HG03139 (cell line): ENCODE measurements around the gene CTAGE8.
"Not testable (repeated sequence)": the region's sequence is repeated elsewhere in the genome, so short reads cannot be mapped to it uniquely, and the experiment has no call there.

Experiments
- ATAC-seq: cut with Tn5 transposase; IDR thresholded peaks from one replicate; pipeline ENCODE4 v1.9.1; 2021; ENCODE audit not compliant: unreplicated experiment

The CTAGE8 gene

DNA sequence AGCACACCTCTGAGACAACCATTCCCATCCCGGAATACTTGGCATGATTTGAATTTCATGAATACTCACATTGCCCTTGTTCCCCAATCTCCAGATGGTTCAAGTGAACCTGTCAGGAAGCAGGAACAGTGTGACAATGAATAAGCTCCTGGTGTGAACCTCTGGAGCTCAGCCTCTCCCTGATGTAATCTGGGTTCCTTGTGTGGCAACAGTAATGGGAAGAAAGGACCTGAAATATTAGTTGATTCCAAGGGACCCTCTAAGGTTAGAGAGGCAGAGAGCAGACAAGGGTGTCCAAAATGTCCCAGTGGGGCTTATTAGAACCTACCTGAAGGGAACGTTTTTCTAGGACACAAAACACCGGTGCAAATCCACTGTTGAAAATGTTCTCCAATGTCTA, 13.0 kb downstream of the CTAGE8 start:
- no peak for ATAC-seq

- ATAC-seq: no peak
Observed at GRCh38 chr7:144255471-144255897, 13.6 kb downstream of the CTAGE8 start.

DNA sequence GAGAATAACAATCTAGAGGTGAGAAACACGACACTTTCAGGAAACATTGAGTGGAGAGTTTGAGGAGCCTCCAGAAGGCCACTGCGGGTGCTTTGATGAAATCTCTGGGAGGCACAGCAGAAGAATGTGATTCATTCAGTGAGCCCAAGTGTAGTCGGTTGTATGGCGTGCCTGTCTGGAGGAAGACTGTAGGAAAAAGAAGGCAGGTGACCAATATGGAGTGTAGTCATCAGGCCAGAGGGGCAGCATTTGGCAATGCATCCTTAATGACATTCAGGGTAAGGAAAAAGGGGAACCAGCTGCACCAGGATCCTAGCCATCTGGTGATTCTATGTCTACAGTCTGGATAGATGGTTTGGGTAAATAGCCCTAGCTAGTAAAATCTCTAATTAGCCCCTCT, 16.8 kb downstream of the CTAGE8 start:
- not testable (repeated sequence) for ATAC-seq

- not testable (repeated sequence) for ATAC-seq
Observed at GRCh38 chr7:144247674-144248330, 21.3 kb downstream of the CTAGE8 start.

- ATAC-seq: not testable (repeated sequence)
Observed at GRCh38 chr7:144246967-144247366, 22.1 kb downstream of the CTAGE8 start.

DNA sequence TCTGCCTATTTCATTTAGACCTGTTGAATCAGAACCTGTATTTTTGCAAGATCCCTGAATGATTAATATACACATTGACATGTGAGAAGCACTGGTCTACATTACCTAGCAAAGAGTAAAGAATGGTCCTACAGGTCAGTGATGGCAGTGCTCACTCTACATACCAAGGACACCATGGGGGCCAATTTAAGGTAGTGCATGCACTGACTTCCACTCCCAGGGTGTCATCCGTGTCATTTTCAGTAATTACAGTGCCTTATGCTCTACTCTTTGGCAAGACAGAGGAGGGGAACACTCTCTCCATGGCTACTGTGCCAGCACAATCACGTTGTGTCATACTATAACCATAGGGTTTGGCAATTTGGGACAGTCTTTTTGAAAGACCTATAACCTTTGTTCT, 23.7 kb downstream of the CTAGE8 start:
- not testable (repeated sequence) for ATAC-seq

DNA sequence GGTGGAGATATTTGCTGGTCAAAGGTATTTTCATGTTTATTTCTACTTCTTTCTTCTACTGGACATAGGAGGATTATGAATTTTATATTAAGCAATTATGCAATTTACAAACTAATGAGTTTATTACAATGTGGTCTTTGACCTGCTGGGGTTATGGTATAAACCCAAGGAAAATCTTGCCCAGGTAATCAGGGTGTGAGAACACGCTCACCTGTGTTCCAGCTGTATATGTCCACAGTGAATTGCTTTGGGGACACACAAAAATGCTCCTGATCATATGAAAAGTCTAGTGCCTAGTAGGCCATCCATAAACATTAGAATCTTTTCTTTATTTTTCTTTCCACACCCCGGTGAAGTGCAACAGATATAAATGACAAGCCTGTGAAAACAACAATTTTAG, 29.7 kb downstream of the CTAGE8 start, which contains the start of gene OR2A42:
Gene OR2A42 (minus strand): TSS at position 241 of the 400 bp plus-strand sequence. CDS start 6,762 bp downstream, outside the sequence.
- not testable (repeated sequence) for ATAC-seq

GRCh38 chr7:144238530-144239082, 30.5 kb downstream of the CTAGE8 start:
- not testable (repeated sequence) for ATAC-seq

GRCh38 chr7:144233039-144233438, 36.0 kb downstream of the CTAGE8 start:
- ATAC-seq: not testable (repeated sequence)

DNA sequence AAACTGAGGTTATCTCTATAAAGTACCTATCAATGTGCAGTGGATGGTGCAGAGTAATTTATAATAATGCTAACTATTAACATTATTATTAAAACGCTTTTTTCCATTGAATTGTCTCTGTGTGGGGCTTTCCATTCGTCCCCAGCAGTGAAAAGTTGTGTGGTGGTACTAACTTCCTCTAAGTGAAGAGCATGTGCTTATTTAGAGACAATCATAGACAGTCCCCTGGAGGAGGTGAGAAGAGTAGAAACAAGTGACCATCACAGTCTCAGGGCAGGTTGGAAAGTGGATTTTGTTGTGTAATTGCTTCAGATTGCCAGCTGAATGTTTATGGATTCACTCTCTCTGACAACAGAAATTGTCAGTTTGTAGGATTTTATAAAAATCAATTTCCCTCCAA, 38.1 kb downstream of the CTAGE8 start:
- ATAC-seq: not testable (repeated sequence)

GRCh38 chr7:144228810-144229209, 40.3 kb downstream of the CTAGE8 start:
- not testable (repeated sequence) for ATAC-seq

GRCh38 chr7:144226866-144227265, 42.2 kb downstream of the CTAGE8 start:
- not testable (repeated sequence) for ATAC-seq

DNA sequence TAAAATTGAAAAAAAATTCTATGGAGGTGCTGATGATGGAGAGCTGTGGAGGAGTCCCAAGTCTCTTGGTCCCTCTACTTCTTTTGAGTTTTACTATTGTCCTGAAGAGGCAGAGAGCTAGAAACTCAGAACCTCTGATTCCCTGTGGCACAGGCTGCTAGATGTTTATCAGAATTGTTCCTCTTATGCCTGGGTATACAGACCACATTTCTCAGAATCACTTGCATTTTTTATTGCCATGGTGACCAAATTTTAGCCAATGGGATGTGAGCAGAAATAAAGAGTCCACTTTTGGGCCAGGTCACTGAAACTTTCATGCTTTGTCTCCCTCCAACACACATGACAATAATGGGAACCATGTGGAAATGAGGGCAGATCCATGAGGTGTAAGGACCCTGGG, 45.4 kb downstream of the CTAGE8 start:
- ATAC-seq: not testable (repeated sequence)

DNA sequence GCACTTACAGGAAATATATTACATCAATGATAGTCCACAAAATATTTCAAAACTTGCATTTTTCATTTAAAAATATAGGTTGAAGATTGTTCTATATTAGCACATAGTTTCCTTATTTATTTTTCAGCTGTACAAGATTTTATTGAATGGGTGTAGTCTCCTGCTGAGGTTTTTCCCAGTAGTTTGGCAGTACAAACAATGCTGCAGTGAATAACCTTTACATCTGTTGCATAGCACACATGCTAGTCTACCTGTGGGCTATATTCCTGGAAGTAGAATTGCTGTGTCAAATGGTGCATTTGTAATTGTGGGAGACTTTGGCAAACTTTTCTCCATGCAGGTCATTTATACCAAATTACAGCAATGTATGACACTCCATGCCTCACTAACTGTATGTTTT, 48.6 kb downstream of the CTAGE8 start:
- not testable (repeated sequence) for ATAC-seq

DNA sequence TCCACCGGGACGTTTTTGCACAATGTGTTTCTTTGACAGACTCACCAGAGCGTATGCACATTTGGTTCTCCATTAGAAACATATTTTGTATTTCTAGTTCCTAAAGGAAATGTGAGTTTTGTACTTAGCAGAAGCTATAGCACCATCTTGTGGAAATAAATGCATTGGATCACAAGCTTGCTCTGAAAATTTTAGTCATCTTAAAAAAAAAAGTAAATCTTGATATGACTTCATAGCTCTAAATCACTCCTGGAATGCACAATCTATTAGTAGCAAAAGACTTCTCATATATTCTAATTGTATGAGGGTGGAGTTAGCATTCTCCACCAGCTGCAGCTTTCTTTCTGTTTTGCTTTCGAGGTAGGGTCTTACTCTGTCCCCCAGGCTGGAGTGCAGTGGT, 49.9 kb downstream of the CTAGE8 start:
- ATAC-seq: not testable (repeated sequence)

- not testable (repeated sequence) for ATAC-seq
Observed at GRCh38 chr7:144218581-144218980, 50.5 kb downstream of the CTAGE8 start.

GRCh38 chr7:144217200-144217599, 51.9 kb downstream of the CTAGE8 start:
- not testable (repeated sequence) for ATAC-seq
